OCI-LY7 (cell line): ENCODE measurements around the gene SYNGR3.
A peak's percentile ranks its signal among the peaks of the same experiment; 100 is the strongest.

Source experiments
- EZH2phosphoT487 ChIP-seq: fragments of 200-600 bp; sonication (generic); IDR thresholded peaks from 2 replicates; pipeline ENCODE4 v1.6.1; 2018; ENCODE audit warnings: low read depth, borderline replicate concordance, mild to moderate bottlenecking, mixed run types, antibody characterized with exemption, low read length, moderate library complexity, mixed read lengths
- TF ChIP-seq, protein P1 (sequence below): fragments of 200-600 bp; sonication (generic); conservative IDR thresholded peaks from 2 replicates; pipeline ENCODE4 v1.5.1; 2014; ENCODE audit warnings: mild to moderate bottlenecking, antibody characterized with exemption, low read length, moderate library complexity, mixed read lengths

- TF ChIP-seq, protein P1, sequence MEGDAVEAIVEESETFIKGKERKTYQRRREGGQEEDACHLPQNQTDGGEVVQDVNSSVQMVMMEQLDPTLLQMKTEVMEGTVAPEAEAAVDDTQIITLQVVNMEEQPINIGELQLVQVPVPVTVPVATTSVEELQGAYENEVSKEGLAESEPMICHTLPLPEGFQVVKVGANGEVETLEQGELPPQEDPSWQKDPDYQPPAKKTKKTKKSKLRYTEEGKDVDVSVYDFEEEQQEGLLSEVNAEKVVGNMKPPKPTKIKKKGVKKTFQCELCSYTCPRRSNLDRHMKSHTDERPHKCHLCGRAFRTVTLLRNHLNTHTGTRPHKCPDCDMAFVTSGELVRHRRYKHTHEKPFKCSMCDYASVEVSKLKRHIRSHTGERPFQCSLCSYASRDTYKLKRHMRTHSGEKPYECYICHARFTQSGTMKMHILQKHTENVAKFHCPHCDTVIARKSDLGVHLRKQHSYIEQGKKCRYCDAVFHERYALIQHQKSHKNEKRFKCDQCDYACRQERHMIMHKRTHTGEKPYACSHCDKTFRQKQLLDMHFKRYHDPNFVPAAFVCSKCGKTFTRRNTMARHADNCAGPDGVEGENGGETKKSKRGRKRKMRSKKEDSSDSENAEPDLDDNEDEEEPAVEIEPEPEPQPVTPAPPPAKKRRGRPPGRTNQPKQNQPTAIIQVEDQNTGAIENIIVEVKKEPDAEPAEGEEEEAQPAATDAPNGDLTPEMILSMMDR, result peak; percentile 71
- TF ChIP-seq EZH2phosphoT487, result no peak
These were observed 48.4 kb upstream of the SYNGR3 start for GRCh38 chr16:1941162-1942046.
